Measurements from ENCODE around the gene CLDN2.

CLDN2 gene

GRCh38 chrX:106902684-106903083 lies 17.5 kb upstream of the CLDN2 start:
- no peaks in the 10 kb centered on the region for H3K4me1 ChIP-seq
- no peaks in the 10 kb centered on the region for H3K27me3 ChIP-seq (ENCODE audit: low read depth)
- in situ Hi-C loops (cut with MboI; ENCODE audit: low sequenced_read_pairs): no loop called here
- H3K9me3 ChIP-seq: no peaks in the 10 kb centered on the region
- no peak for DNase-seq (ENCODE audit: low spot score in 2 of 2)
- H3K4me3 ChIP-seq: no peak overlapping the region
- H3K36me3 ChIP-seq (replicated peaks): no peaks in the 10 kb centered on the region

GRCh38 chrX:106903291-106903824 lies 16.8 kb upstream of the CLDN2 start, which contains the start of gene RIPPLY1:
TSS of gene RIPPLY1 (minus strand) at chrX:106903341. CDS start at chrX:106903287, 54 bp downstream.
- Histone ChIP-seq H3K36me3 (replicated peaks) (no peaks in the 10 kb centered on the region), H3K9me3 (no peaks in the 10 kb centered on the region), H3K4me1 (no peaks in the 10 kb centered on the region), H3K4me3 (no peak within 1 kb of the TSS), H3K27me3 (ENCODE audit: low read depth) (no peaks in the 10 kb centered on the region)
- in situ Hi-C loops (cut with MboI; ENCODE audit: low sequenced_read_pairs): no loop called here
- DNase-seq (ENCODE audit: low spot score in 2 of 2): no peak

- in situ Hi-C loops (cut with MboI; ENCODE audit: low sequenced_read_pairs): no loop called here
- H3K4me1 ChIP-seq: no peaks in the 10 kb centered on the region
- no peaks in the 10 kb centered on the region for H3K36me3 ChIP-seq (replicated peaks)
- H3K9me3 ChIP-seq: no peaks in the 10 kb centered on the region
- no peak for DNase-seq (ENCODE audit: low spot score in 2 of 2)
- no peak overlapping the region for H3K4me3 ChIP-seq
- no peaks in the 10 kb centered on the region for H3K27me3 ChIP-seq (ENCODE audit: low read depth)
Observed at GRCh38 chrX:106903856-106904528, 16.2 kb upstream of the CLDN2 start.

- Histone ChIP-seq H3K9me3 (no peaks in the 10 kb centered on the region), H3K36me3 (replicated peaks) (no peaks in the 10 kb centered on the region), H3K4me1 (no peaks in the 10 kb centered on the region), H3K4me3 (no peak overlapping the region), H3K27me3 (ENCODE audit: low read depth) (no peaks in the 10 kb centered on the region)
- DNase-seq (ENCODE audit: low spot score in 2 of 2): no peak
- in situ Hi-C loops (cut with MboI; ENCODE audit: low sequenced_read_pairs): no loop called here
Observed at GRCh38 chrX:106905064-106905708, 15.0 kb upstream of the CLDN2 start.

- no peaks in the 10 kb centered on the region for H3K9me3 ChIP-seq
- in situ Hi-C loops (cut with MboI; ENCODE audit: low sequenced_read_pairs): no loop called here
- no peak for DNase-seq (ENCODE audit: low spot score in 2 of 2)
- no peaks in the 10 kb centered on the region for H3K4me1 ChIP-seq
- no peaks in the 10 kb centered on the region for H3K36me3 ChIP-seq (replicated peaks)
- H3K4me3 ChIP-seq: no peak overlapping the region
- no peaks in the 10 kb centered on the region for H3K27me3 ChIP-seq (ENCODE audit: low read depth)
Observed at GRCh38 chrX:106906361-106906760, 13.8 kb upstream of the CLDN2 start.

GRCh38 chrX:106912864-106913263 lies 7.3 kb upstream of the CLDN2 start:
- no peak overlapping the region for H3K4me3 ChIP-seq
- no peaks in the 10 kb centered on the region for H3K9me3 ChIP-seq
- H3K36me3 ChIP-seq (replicated peaks): no peaks in the 10 kb centered on the region
- no peaks in the 10 kb centered on the region for H3K4me1 ChIP-seq
- no peak for DNase-seq (ENCODE audit: low spot score in 2 of 2)
- in situ Hi-C loops (cut with MboI; ENCODE audit: low sequenced_read_pairs): no loop called here
- H3K27me3 ChIP-seq (ENCODE audit: low read depth): peaks cover 9% of the 10 kb centered on the region

GRCh38 chrX:106917830-106918500 lies 2.2 kb upstream of the CLDN2 start:
- H3K9me3 ChIP-seq: no peaks in the 10 kb centered on the region
- DNase-seq (ENCODE audit: low spot score in 2 of 2): no peak
- no peak overlapping the region for H3K4me3 ChIP-seq
- H3K27me3 ChIP-seq (ENCODE audit: low read depth): peaks cover 9% of the 10 kb centered on the region
- in situ Hi-C loops (cut with MboI; ENCODE audit: low sequenced_read_pairs): no loop called here
- no peaks in the 10 kb centered on the region for H3K4me1 ChIP-seq
- no peaks in the 10 kb centered on the region for H3K36me3 ChIP-seq (replicated peaks)

GRCh38 chrX:106921637-106922036 lies 1.4 kb downstream of the CLDN2 start:
- H3K36me3 ChIP-seq (replicated peaks): no peaks in the 10 kb centered on the region
- H3K4me3 ChIP-seq: no peak overlapping the region
- H3K27me3 ChIP-seq (ENCODE audit: low read depth): peaks cover 5% of the 10 kb centered on the region; the same call in 1 of the 2 replicates
- H3K9me3 ChIP-seq: no peaks in the 10 kb centered on the region
- no peaks in the 10 kb centered on the region for H3K4me1 ChIP-seq
- DNase-seq (ENCODE audit: low spot score in 2 of 2): no peak
- in situ Hi-C loops (cut with MboI; ENCODE audit: low sequenced_read_pairs): no loop called here

GRCh38 chrX:106927023-106927422 lies 6.8 kb downstream of the CLDN2 start:
- H3K27me3 ChIP-seq (ENCODE audit: low read depth): no peaks in the 10 kb centered on the region
- H3K4me1 ChIP-seq: no peaks in the 10 kb centered on the region
- no peak for DNase-seq (ENCODE audit: low spot score in 2 of 2)
- H3K4me3 ChIP-seq: no peak overlapping the region
- no peaks in the 10 kb centered on the region for H3K9me3 ChIP-seq
- in situ Hi-C loops (cut with MboI; ENCODE audit: low sequenced_read_pairs): no loop called here
- no peaks in the 10 kb centered on the region for H3K36me3 ChIP-seq (replicated peaks)

- Histone ChIP-seq H3K9me3 (no peaks in the 10 kb centered on the region), H3K27me3 (ENCODE audit: low read depth) (no peaks in the 10 kb centered on the region), H3K4me1 (no peaks in the 10 kb centered on the region), H3K4me3 (no peak overlapping the region), H3K36me3 (replicated peaks) (no peaks in the 10 kb centered on the region)
- DNase-seq (ENCODE audit: low spot score in 2 of 2): no peak
- in situ Hi-C loops (cut with MboI; ENCODE audit: low sequenced_read_pairs): no loop called here
Observed at GRCh38 chrX:106927700-106928099, 7.5 kb downstream of the CLDN2 start.

- no peaks in the 10 kb centered on the region for H3K4me1 ChIP-seq
- H3K4me3 ChIP-seq: no peak overlapping the region
- H3K27me3 ChIP-seq (ENCODE audit: low read depth): no peaks in the 10 kb centered on the region
- H3K9me3 ChIP-seq: no peaks in the 10 kb centered on the region
- H3K36me3 ChIP-seq (replicated peaks): no peaks in the 10 kb centered on the region
- in situ Hi-C loops (cut with MboI; ENCODE audit: low sequenced_read_pairs): no loop called here
- DNase-seq (ENCODE audit: low spot score in 2 of 2): no peak
Observed at GRCh38 chrX:106928227-106928626, 8.0 kb downstream of the CLDN2 start.

- Histone ChIP-seq H3K9me3 (no peaks in the 10 kb centered on the region), H3K4me1 (no peaks in the 10 kb centered on the region), H3K27me3 (ENCODE audit: low read depth) (no peaks in the 10 kb centered on the region), H3K36me3 (replicated peaks) (no peaks in the 10 kb centered on the region; the same call in 1 of the 2 replicates), H3K4me3 (no peak overlapping the region)
- in situ Hi-C loops (cut with MboI; ENCODE audit: low sequenced_read_pairs): no loop called here
- DNase-seq (ENCODE audit: low spot score in 2 of 2): no peak
Observed at GRCh38 chrX:106931831-106932491, 11.8 kb downstream of the CLDN2 start.

- Histone ChIP-seq H3K4me3 (no peak overlapping the region), H3K36me3 (replicated peaks) (peaks cover 5% of the 10 kb centered on the region), H3K27me3 (ENCODE audit: low read depth) (no peaks in the 10 kb centered on the region), H3K9me3 (no peaks in the 10 kb centered on the region), H3K4me1 (no peaks in the 10 kb centered on the region)
- DNase-seq (ENCODE audit: low spot score in 2 of 2): no peak
- in situ Hi-C loops (cut with MboI; ENCODE audit: low sequenced_read_pairs): no loop called here
Observed at GRCh38 chrX:106932492-106932923, 12.3 kb downstream of the CLDN2 start.
